Testis (tissue), 2 donors: ENCODE data around the gene SLCO3A1.

ENCODE experiments used
- POLR2A ChIP-seq: fragments of 450-650 bp; IDR thresholded peaks from one replicate; pipeline ENCODE4 v1.6.1; 2017; ENCODE audit warnings: antibody characterized with exemption, mild to moderate bottlenecking, moderate library complexity
- TF ChIP-seq, protein P1 (sequence below), 3 experiments: fragments of 450-650 bp in 2 of 3; fragments of 200-600 bp in 1 of 3; sonication (generic) in 1 of 3; IDR thresholded peaks; one replicate each; pipeline ENCODE4 v1.5.1; 2016 to 2019; ENCODE audit warnings: antibody characterized with exemption in 3 of 3, mild to moderate bottlenecking in 2 of 3, moderate library complexity in 1 of 3

- no peak for TF ChIP-seq POLR2A
- TF ChIP-seq, protein P1, sequence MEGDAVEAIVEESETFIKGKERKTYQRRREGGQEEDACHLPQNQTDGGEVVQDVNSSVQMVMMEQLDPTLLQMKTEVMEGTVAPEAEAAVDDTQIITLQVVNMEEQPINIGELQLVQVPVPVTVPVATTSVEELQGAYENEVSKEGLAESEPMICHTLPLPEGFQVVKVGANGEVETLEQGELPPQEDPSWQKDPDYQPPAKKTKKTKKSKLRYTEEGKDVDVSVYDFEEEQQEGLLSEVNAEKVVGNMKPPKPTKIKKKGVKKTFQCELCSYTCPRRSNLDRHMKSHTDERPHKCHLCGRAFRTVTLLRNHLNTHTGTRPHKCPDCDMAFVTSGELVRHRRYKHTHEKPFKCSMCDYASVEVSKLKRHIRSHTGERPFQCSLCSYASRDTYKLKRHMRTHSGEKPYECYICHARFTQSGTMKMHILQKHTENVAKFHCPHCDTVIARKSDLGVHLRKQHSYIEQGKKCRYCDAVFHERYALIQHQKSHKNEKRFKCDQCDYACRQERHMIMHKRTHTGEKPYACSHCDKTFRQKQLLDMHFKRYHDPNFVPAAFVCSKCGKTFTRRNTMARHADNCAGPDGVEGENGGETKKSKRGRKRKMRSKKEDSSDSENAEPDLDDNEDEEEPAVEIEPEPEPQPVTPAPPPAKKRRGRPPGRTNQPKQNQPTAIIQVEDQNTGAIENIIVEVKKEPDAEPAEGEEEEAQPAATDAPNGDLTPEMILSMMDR (IDR thresholded peaks at IDR 0.05), result no peak
These were observed 180.7 kb downstream of the SLCO3A1 start for GRCh38 chr15:92034227-92034626.
